Measurements from ENCODE around the gene SHC2.

GRCh38 chr19:491146-491741 lies 30.4 kb upstream of the SHC2 start:
- no peak for TF ChIP-seq POLR2A (IDR thresholded peaks at IDR 0.05)
- TF ChIP-seq, protein P1, sequence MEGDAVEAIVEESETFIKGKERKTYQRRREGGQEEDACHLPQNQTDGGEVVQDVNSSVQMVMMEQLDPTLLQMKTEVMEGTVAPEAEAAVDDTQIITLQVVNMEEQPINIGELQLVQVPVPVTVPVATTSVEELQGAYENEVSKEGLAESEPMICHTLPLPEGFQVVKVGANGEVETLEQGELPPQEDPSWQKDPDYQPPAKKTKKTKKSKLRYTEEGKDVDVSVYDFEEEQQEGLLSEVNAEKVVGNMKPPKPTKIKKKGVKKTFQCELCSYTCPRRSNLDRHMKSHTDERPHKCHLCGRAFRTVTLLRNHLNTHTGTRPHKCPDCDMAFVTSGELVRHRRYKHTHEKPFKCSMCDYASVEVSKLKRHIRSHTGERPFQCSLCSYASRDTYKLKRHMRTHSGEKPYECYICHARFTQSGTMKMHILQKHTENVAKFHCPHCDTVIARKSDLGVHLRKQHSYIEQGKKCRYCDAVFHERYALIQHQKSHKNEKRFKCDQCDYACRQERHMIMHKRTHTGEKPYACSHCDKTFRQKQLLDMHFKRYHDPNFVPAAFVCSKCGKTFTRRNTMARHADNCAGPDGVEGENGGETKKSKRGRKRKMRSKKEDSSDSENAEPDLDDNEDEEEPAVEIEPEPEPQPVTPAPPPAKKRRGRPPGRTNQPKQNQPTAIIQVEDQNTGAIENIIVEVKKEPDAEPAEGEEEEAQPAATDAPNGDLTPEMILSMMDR (IDR thresholded peaks at IDR 0.05), result no peak
